HG03139 (cell line): ENCODE measurements around the gene CFAP100.

Experiments
- ATAC-seq: cut with Tn5 transposase; IDR thresholded peaks from one replicate; pipeline ENCODE4 v1.9.1; 2021; ENCODE audit not compliant: unreplicated experiment

CFAP100 gene

GRCh38 chr3:126399351-126399735 is 4.6 kb downstream of the CFAP100 start:
- peak; percentile 52 for ATAC-seq

- no peak for ATAC-seq
These were observed 5.0 kb downstream of the CFAP100 start for GRCh38 chr3:126399756-126400155.

- no peak for ATAC-seq
These were observed 7.0 kb downstream of the CFAP100 start for GRCh38 chr3:126401611-126402160.

- no peak for ATAC-seq
These were observed 7.5 kb downstream of the CFAP100 start for GRCh38 chr3:126402178-126402577.

GRCh38 chr3:126402666-126403302 is 8.1 kb downstream of the CFAP100 start:
- no peak for ATAC-seq

- ATAC-seq = no peak
These were observed 11.9 kb downstream of the CFAP100 start for GRCh38 chr3:126406389-126407296.

GRCh38 chr3:126407412-126408044 is 12.8 kb downstream of the CFAP100 start:
- ATAC-seq = no peak

GRCh38 chr3:126408099-126408498 is 13.4 kb downstream of the CFAP100 start:
- ATAC-seq = no peak

- ATAC-seq = no peak
These were observed 18.4 kb downstream of the CFAP100 start for GRCh38 chr3:126412841-126413692.

- ATAC-seq = no peak
These were observed 19.0 kb downstream of the CFAP100 start for GRCh38 chr3:126413693-126414080.

- no peak for ATAC-seq
These were observed 19.7 kb downstream of the CFAP100 start for GRCh38 chr3:126414406-126414805.

- no peak for ATAC-seq
These were observed 20.4 kb downstream of the CFAP100 start for GRCh38 chr3:126414961-126415660.

- ATAC-seq = no peak
These were observed 21.2 kb downstream of the CFAP100 start for GRCh38 chr3:126415661-126416591.

- ATAC-seq = no peak
These were observed 22.2 kb downstream of the CFAP100 start for GRCh38 chr3:126416943-126417342.

GRCh38 chr3:126417515-126417914 is 22.8 kb downstream of the CFAP100 start:
- no peak for ATAC-seq

GRCh38 chr3:126417981-126418530 is 23.3 kb downstream of the CFAP100 start:
- ATAC-seq = no peak

GRCh38 chr3:126418661-126419131 is 24.0 kb downstream of the CFAP100 start:
- ATAC-seq = no peak

- no peak for ATAC-seq
These were observed 24.5 kb downstream of the CFAP100 start for GRCh38 chr3:126419151-126419703.
